Skin epidermis (tissue), 12 donors: Measurements from ENCODE around the gene BPIFB6.

ENCODE experiments used
- H3K27ac ChIP-seq, 21 experiments: fragments of 200-600 bp; sonication (generic) in 11 of 21; one replicate each; pipeline ENCODE4 v1.5.0; 2020; ENCODE audit warnings: mild to moderate bottlenecking in 3 of 21, inconsistent platforms in 2 of 21, moderate library complexity in 2 of 21
- H3K4me3 ChIP-seq, 7 experiments: fragments of 200-600 bp; sonication (generic) in 2 of 7; one replicate each; pipeline ENCODE4 v1.5.0; 2020; ENCODE audit warnings: inconsistent platforms in 2 of 7, mild to moderate bottlenecking in 2 of 7, moderate library complexity in 1 of 7

BPIFB6 gene, protein sequence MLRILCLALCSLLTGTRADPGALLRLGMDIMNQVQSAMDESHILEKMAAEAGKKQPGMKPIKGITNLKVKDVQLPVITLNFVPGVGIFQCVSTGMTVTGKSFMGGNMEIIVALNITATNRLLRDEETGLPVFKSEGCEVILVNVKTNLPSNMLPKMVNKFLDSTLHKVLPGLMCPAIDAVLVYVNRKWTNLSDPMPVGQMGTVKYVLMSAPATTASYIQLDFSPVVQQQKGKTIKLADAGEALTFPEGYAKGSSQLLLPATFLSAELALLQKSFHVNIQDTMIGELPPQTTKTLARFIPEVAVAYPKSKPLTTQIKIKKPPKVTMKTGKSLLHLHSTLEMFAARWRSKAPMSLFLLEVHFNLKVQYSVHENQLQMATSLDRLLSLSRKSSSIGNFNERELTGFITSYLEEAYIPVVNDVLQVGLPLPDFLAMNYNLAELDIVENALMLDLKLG

GRCh38 chr20:33031531-33031930, at the start of gene BPIFB6:
BPIFB6 (plus strand) TSS chr20:33031648; CDS start chr20:33031648, 0 bp downstream.
- Histone ChIP-seq H3K4me3 (no peak within 1 kb of the TSS), H3K27ac (no peak within 1 kb of the TSS)

GRCh38 chr20:32982617-32983458, 48.6 kb upstream of the BPIFB6 start:
- Histone ChIP-seq H3K4me3 (no peak overlapping the region), H3K27ac (no peak overlapping the region)

DNA sequence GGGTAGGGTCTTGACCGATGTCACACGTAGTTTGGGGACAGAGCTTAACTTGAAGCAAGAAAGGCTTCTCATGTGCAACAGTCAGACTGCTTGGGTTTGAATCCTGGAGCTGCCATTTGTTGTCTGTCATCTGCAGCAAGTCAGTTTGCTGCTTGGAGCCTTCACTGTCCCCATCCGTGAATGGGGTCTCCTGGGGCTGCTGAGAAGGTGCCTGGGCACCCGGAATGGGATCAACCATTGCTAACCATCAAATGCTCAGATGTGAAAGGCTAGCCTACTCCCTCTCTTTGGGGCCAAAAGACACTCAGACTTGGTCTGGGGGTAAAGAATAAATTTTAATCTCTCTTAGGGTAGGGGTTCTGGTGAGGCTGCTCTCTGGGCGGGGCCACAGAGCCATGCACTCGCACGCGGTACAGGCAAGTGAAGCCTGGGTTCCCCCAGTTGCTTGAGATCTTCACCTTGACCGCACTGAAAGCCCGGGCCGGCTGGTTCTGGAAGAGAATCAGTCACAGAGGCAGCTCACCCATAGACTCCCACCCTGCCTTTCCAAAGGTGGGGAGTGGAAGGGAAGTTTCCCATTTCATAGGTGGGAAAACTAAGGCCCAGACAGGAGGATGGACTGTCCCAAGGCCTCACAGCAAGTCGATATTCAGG, 47.9 kb upstream of the BPIFB6 start:
- no peak overlapping the region for H3K4me3 ChIP-seq
- H3K27ac ChIP-seq: no peak overlapping the region

DNA sequence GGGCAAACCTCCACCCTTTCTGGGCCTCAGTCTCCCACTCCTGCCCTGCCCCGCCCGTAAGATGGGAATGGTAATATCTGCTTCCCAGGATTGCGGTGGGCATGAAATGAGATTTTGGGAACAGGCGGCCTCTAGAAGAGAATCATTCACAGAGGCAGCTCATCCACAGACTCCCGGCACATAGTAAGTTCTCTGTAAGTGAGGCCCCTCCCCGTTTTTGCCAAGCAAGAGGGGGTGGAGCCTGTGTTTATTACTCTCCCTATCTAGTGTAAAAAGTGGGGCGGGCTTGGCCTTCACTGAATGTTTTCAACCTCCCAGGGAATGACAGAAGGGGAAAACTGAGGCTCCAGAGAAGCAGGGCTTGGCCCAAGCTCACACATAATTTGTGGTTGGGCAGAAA, 47.3 kb upstream of the BPIFB6 start:
- Histone ChIP-seq H3K27ac (no peak overlapping the region), H3K4me3 (no peak overlapping the region)

DNA sequence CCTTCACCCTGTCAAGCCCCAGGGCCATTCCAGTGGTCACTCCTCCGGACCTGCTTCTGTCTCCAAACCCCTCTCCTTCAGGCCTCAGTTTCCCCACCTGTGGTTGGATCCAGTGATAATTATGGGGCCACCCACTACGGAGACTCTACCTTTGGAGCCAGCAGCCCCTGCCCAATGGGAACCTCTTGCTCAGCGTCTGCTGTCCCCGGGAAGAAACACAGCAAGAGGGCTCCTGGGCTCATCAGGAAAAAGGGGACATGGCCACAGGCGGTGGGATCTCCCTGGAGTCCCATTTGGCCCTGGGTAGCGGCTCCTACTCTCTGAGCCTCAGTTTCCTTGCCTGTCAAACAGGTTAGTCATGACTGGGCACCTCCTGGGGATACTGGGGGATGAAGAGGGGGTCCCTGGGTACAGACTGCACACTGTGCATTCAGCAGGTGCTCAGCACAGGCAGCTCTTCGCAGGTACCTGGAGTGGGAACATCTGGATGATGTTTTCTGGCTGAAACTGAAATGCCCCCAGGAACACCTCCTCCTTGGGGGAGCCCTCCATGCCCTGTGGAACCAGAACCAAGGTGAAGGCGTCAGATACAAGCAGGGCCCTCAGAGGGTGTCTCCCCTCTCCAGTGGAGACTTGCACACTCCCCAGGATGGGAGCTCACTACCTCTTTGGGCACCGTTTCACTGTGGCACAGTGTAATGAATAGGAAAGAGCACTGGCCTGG, 46.7 kb upstream of the BPIFB6 start:
- no peak overlapping the region for H3K27ac ChIP-seq

DNA sequence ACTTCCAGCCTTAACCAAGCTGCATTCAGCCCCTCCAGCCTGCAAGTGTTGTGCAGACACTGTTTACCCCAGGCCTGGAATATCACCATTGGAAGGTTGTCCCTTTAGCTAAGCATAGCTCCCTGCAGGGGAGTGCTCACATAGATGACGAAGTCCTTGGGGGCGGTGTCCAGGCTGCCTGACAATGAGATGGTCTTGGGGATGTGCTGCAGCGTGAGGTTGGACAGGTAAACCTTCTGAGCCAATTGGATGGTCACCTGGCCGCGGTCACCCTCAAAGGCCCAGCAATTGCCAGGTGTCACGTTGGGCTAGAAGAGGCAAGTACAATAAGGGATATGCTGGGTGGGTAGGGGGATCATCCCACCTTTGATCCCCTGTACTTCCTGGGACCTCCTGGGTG, 45.9 kb upstream of the BPIFB6 start:
- Histone ChIP-seq H3K27ac (no peak overlapping the region), H3K4me3 (no peak overlapping the region)

More for the DNA sequence above, 46.7 kb upstream of the BPIFB6 start:
- no peak overlapping the region for H3K4me3 ChIP-seq

GRCh38 chr20:32986331-32986966, 45.0 kb upstream of the BPIFB6 start:
- Histone ChIP-seq H3K27ac (no peak overlapping the region), H3K4me3 (no peak overlapping the region)

GRCh38 chr20:32987044-32987825, 44.2 kb upstream of the BPIFB6 start:
- H3K4me3 ChIP-seq: no peak overlapping the region
- H3K27ac ChIP-seq: no peak overlapping the region

GRCh38 chr20:32988008-32988407, 43.4 kb upstream of the BPIFB6 start:
- Histone ChIP-seq H3K27ac (no peak overlapping the region), H3K4me3 (no peak overlapping the region)

DNA sequence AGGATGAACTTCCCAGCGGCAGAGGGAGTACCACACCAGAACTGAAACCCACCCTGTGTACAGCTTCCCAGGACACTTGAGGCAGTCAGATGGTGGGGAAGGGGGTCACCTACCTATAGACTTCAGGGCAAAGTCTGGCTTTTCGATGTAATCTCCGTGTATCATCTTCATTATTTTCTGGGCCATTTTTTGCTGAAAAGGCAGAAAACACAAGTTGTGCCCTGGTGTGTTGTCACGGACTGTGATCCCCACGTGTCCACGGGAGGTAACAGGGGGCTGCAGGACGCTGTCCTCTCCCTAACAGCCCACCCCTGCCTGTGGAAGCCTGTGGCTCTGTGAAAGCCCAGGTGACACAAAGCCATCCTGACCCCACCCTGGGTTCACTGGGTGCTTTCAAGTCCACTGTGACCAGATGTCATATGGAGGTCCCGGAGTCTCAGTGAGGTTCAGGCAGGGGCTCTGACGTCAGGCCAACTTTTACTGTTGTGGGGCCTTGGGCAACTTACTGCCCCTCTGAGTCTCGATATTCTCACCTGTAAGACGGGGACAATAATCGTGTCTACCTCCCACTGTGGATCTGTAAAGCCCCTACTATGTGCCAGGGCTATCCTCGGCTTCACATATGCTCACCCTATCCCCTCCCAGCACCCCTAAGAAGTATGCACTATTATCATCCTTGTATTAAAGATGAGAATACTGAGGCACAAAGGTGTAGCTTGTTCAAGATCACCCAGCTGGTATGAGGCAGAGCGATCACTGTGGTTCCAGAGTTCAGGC, 41.8 kb upstream of the BPIFB6 start:
- H3K27ac ChIP-seq: no peak overlapping the region

GRCh38 chr20:32990426-32990825, 41.0 kb upstream of the BPIFB6 start:
- Histone ChIP-seq H3K27ac (no peak overlapping the region), H3K4me3 (no peak overlapping the region)

More for the DNA sequence above, 41.8 kb upstream of the BPIFB6 start:
- no peak overlapping the region for H3K4me3 ChIP-seq

DNA sequence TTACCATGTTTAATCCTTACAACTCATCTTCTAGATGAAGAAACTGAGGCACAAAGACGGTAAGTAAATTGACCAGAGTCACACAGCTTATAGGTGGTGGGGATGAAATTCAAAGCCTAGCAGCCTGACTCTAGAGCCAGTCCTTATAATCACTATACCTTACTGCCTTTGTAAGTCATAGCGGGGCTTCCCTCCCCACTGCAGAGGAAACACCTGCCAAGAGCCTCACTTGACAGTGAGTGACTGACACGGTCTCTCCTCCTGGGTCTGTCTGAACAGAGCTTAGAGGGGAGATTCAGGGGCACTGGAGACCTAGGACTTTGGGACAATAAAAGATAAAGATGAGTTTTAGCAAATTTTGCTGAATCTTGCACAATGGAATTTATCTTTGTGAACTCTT, 40.1 kb upstream of the BPIFB6 start:
- H3K27ac ChIP-seq: no peak overlapping the region
- H3K4me3 ChIP-seq: no peak overlapping the region

DNA sequence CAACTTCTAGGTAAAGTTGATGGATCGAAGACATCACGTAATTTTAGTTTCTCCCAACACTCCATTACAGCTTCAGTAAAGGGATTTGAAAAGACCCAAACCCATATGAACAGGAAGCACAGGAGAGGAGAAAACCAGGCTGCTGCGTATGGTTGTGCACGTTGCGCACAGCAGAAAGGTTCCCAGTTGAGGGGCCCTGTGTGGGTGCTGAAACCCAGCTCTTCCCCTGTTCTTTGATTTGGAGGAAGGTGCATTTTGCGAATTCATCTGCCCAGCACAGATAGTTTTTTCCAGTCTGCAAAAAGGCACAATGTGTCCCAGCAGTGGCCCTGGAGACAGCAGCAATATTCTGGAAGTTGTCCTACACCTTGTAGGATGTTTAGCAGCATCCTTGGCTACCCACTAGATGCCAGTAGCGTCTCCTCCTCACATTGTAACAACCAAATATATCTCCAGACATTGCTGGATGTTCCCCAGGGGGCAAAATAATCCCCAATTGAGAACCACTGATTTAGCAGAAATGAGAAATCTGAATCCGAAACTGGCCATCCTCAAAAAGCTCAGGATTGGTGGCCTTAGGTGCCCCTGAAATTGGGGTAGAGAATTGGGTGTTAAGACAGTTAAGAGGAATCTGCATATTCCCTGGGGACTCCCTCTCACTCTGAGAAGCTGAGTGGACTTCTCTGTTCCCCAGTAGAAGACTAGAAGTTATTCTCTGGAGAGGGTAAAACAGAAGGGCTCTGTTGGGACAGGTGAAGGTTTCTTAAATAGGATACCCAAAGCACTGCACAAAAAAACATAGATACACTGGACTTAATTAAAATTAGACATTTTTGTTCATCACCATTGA, 39.4 kb upstream of the BPIFB6 start:
- Histone ChIP-seq H3K4me3 (no peak overlapping the region), H3K27ac (no peak overlapping the region)

- H3K4me3 ChIP-seq: no peak overlapping the region
- H3K27ac ChIP-seq: no peak overlapping the region
Measured at GRCh38 chr20:32993496-32994050, 37.9 kb upstream of the BPIFB6 start.

DNA sequence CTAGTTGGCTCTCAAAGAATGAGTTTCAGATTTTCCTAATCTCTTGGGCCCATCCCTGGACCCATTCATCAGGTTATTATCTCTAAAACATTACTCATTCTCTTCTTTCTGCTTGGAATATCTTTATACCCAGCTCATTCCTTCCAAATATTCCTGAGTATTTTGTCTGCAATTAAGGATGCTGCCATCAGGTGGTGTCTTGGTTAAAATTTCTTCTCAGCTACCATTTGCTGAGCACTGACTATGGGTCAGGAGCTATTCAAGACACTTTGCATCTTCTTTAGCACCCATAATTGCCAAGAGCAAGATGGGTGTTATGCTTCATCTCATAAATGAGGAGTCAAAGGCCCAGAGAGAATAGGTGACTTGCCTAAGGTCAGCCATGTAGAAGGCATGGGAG, 35.6 kb upstream of the BPIFB6 start:
- Histone ChIP-seq H3K4me3 (no peak overlapping the region), H3K27ac (no peak overlapping the region)

GRCh38 chr20:32997431-32997830, 34.0 kb upstream of the BPIFB6 start:
- H3K27ac ChIP-seq: no peak overlapping the region

More at GRCh38 chr20:32997431-32997830, 34.0 kb upstream of the BPIFB6 start:
- H3K4me3 ChIP-seq: no peak overlapping the region
